HepG2 (cell line): ENCODE measurements around the gene C20orf204. TPM values are rescaled to one million over a fixed set of nuclear protein-coding genes. Genes with fewer than 3 reads are reported as not detected.

Experiments used
- AGO1 ChIP-seq: fragments of 200-400 bp; formaldehyde crosslinking; IDR thresholded peaks from 2 replicates; pipeline ENCODE4 v1.6.1; 2017; ENCODE audit warnings: mild to moderate bottlenecking, low read depth, low read length, moderate library complexity; ENCODE audit not compliant: poor library complexity, severe bottlenecking
- EED ChIP-seq: sonication (generic); formaldehyde crosslinking; IDR thresholded peaks from 2 replicates; pipeline ENCODE4 v1.5.0; 2020; ENCODE audit warnings: mild to moderate bottlenecking, missing genetic modification reagents
- EP300 ChIP-seq, 3 experiments: sonication (generic) in 1 of 3; formaldehyde crosslinking in 1 of 3; IDR thresholded peaks; 2 replicates each; pipeline versions ENCODE4 v1.5.1 to v1.6.1; 2011 to 2020; ENCODE audit warnings: low read depth in 2 of 3, low read length in 2 of 3, borderline replicate concordance in 1 of 3, improper control_type of control experiment in 1 of 3, mild to moderate bottlenecking in 1 of 3, missing genetic modification reagents in 1 of 3, moderate library complexity in 1 of 3
- GABPB1 ChIP-seq: IDR thresholded peaks from 2 replicates; pipeline ENCODE4 v1.6.1; 2016; ENCODE audit warnings: mild to moderate bottlenecking, missing genetic modification reagents, moderate library complexity, missing compliant biosample characterization
- HNRNPL ChIP-seq: fragments of 200-400 bp; formaldehyde crosslinking; IDR thresholded peaks from 2 replicates; pipeline ENCODE4 v1.6.1; 2017; ENCODE audit warnings: mild to moderate bottlenecking, low read depth, low read length
- MAFK ChIP-seq, 2 experiments: IDR thresholded peaks in 1 of 2; conservative IDR thresholded peaks in 1 of 2; 2 replicates each; pipeline ENCODE4 v1.6.1; 2011; ENCODE audit warnings: improper control_type of control experiment in 2 of 2, low read length in 2 of 2
- MTA1 ChIP-seq: sonication (generic); formaldehyde crosslinking; IDR thresholded peaks from 2 replicates; pipeline ENCODE4 v1.4.0; 2020; ENCODE audit warnings: missing genetic modification reagents, mild to moderate bottlenecking, borderline replicate concordance
- MXI1 ChIP-seq: IDR thresholded peaks from 3 replicates; pipeline ENCODE4 v1.6.1; 2012; ENCODE audit warnings: low read depth, low read length, inconsistent platforms, borderline replicate concordance
- MYC ChIP-seq: sonication (generic); formaldehyde crosslinking; IDR thresholded peaks from 2 replicates; pipeline ENCODE4 v1.9.0; 2021; ENCODE audit warnings: missing genetic modification reagents, borderline replicate concordance
- RFX1 ChIP-seq: fragments of 450-650 bp; IDR thresholded peaks from 2 replicates; pipeline ENCODE4 v1.6.1; 2017
- SKI ChIP-seq: fragments of 450-650 bp; IDR thresholded peaks from one replicate; pipeline ENCODE4 v1.6.1; 2018; ENCODE audit warnings: mild to moderate bottlenecking; ENCODE audit not compliant: partially characterized antibody
- ZNF12 ChIP-seq: sonication (generic); formaldehyde crosslinking; IDR thresholded peaks from 2 replicates; pipeline ENCODE4 v1.5.0; 2020; ENCODE audit warnings: missing genetic modification reagents
- ZNF225 ChIP-seq: sonication (generic); formaldehyde crosslinking; IDR thresholded peaks from 2 replicates; pipeline ENCODE4 v1.4.0; 2020; ENCODE audit warnings: mild to moderate bottlenecking, missing genetic modification reagents
- ZNF274 ChIP-seq: sonication (generic); formaldehyde crosslinking; IDR thresholded peaks from 2 replicates; pipeline ENCODE4 v1.5.1; 2020; ENCODE audit warnings: mild to moderate bottlenecking, missing genetic modification reagents
- ZNF343 ChIP-seq: sonication (generic); formaldehyde crosslinking; IDR thresholded peaks from 2 replicates; pipeline ENCODE4 v1.4.0; 2020; ENCODE audit warnings: mild to moderate bottlenecking, missing genetic modification reagents
- ZNF547 ChIP-seq: sonication (generic); formaldehyde crosslinking; IDR thresholded peaks from 2 replicates; pipeline ENCODE4 v1.5.1; 2020; ENCODE audit warnings: mild to moderate bottlenecking, missing genetic modification reagents
- ZNF780A ChIP-seq: sonication (generic); formaldehyde crosslinking; IDR thresholded peaks from 2 replicates; pipeline ENCODE4 v1.8.0; 2022; ENCODE audit warnings: mild to moderate bottlenecking, missing genetic modification reagents, moderate library complexity
- polyA plus RNA-seq, 8 experiments: library from polyadenylated mRNA; depleted of rRNA in 3 of 8; stranded (reverse) in 7 of 8; unstranded in 1 of 8; fragments of >200 nt; fragmentation: Illumina TruSeq in 4 of 8; extraction: Trizol in 4 of 8; gene quantifications; 2 replicates each; pipeline versions ENCODE4 v1.2.1 to v1.2.3, GENCODE V29; 2011 to 2016; ENCODE audit warnings: low read depth in 4 of 8, missing spikeins in 1 of 8, mixed read lengths in 1 of 8; ENCODE audit not compliant: insufficient read depth in 1 of 8
- total RNA-seq, 5 experiments: library from RNA; depleted of rRNA; stranded (reverse); fragments of >200 nt; fragmentation: Illumina TruSeq; extraction: Trizol; gene quantifications; 2 replicates each; pipeline ENCODE4 v1.2.3, GENCODE V29; 2016; ENCODE audit warnings: low read depth in 1 of 5
- TF ChIP-seq, protein P1 (sequence below): sonication (generic); formaldehyde crosslinking; IDR thresholded peaks from 2 replicates; pipeline ENCODE4 v1.9.0; 2021; ENCODE audit warnings: mild to moderate bottlenecking, missing genetic modification reagents
- TF ChIP-seq, protein P2 (sequence below): sonication (generic); formaldehyde crosslinking; IDR thresholded peaks from 2 replicates; pipeline ENCODE4 v1.5.1; 2020; ENCODE audit warnings: missing genetic modification reagents, mild to moderate bottlenecking, borderline replicate concordance
- TF ChIP-seq, protein P3 (sequence below): sonication (generic); formaldehyde crosslinking; IDR thresholded peaks from 2 replicates; pipeline ENCODE4 v1.4.0; 2020; ENCODE audit warnings: mild to moderate bottlenecking, missing genetic modification reagents

C20orf204 gene
- total and polyA plus RNA-seq, 2 of the 13 experiments (the other 11 are each of a cell fraction or from before 2014, with no cell fraction given) = 22.1 to 80.0 TPM

DNA sequence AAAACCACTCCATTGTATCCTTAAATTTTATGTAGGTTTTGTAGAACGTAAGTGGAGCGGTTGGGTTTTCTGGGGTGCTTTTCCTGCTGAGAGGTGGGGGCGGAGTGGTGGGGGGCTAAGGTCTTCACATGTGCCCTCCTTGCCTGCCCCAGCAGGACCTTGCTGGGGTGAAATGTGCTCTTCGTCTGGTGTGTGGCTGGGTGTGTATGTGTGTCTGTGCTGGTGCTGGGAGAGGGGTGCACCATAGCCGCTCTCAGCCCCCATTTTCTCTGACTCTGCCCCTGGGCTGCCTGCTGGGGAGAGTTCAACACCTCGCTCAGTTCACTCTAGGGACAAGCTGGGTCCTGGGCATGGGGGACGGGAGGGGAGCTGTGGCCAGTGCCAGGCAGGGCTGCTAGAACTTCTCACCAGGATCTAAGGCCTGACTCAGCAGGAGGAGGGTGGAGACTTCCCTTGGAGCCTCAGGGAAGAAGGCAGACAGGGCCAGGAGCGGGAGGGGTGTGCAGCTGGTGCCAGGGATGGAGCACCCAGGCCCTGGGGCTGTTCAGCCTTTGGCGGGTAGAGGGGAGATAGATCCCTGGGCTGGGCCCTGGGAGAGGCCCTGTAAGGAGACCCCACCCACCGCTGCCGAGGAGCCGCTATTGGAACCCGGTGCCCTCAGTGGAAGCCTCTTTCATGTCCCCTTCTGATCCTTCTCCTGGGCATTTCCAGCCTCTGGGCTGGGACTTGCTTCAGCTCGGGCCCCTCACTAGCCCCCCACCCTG lies 8.7 kb downstream of the C20orf204 start (continued):
- TF ChIP-seq MAFK (conservative IDR thresholded peaks at IDR 0.05 in 1 of 2, IDR thresholded peaks at IDR 0.05 in 1 of 2; ENCODE audit: low read length in 2 of 2) (peak; percentile 5 to 44; a peak in 3 of 4 replicates), ZNF547 (CRISPR knock-in tag) (0 out of 2 replicates have a peak, but pooled peaks have one; percentile 40), EP300 (IDR thresholded peaks at IDR 0.05; ENCODE audit: low read depth in 2 of 2, low read length in 2 of 2) (no peak), EP300 (CRISPR knock-in tag; IDR thresholded peaks at IDR 0.05; ENCODE audit: borderline replicate concordance) (no peak), ZNF12 (CRISPR knock-in tag) (peak; percentile 76; the same call in 1 of the 2 replicates), AGO1 (peak; percentile 52), ZNF225 (0 out of 2 replicates have a peak, but pooled peaks have one; percentile 46), RFX1 (no peak), HNRNPL (0 out of 2 replicates have a peak, but pooled peaks have one; percentile 39), ZNF780A (CRISPR knock-in tag) (no peak), ZNF274 (0 out of 2 replicates have a peak, but pooled peaks have one; percentile 29), MTA1 (CRISPR knock-in tag) (0 out of 2 replicates have a peak, but pooled peaks have one; percentile 33), SKI (no peak), GABPB1 (CRISPR knock-in tag) (0 out of 2 replicates have a peak, but pooled peaks have one; percentile 11), EED (0 out of 2 replicates have a peak, but pooled peaks have one; percentile 13), MYC (CRISPR knock-in tag) (0 out of 2 replicates have a peak, but pooled peaks have one; percentile 28), MXI1 (0 out of 3 replicates have a peak, but pooled peaks have one; percentile 16), ZNF343 (CRISPR knock-in tag) (0 out of 2 replicates have a peak, but pooled peaks have one; percentile 43)
- TF ChIP-seq, protein P1, sequence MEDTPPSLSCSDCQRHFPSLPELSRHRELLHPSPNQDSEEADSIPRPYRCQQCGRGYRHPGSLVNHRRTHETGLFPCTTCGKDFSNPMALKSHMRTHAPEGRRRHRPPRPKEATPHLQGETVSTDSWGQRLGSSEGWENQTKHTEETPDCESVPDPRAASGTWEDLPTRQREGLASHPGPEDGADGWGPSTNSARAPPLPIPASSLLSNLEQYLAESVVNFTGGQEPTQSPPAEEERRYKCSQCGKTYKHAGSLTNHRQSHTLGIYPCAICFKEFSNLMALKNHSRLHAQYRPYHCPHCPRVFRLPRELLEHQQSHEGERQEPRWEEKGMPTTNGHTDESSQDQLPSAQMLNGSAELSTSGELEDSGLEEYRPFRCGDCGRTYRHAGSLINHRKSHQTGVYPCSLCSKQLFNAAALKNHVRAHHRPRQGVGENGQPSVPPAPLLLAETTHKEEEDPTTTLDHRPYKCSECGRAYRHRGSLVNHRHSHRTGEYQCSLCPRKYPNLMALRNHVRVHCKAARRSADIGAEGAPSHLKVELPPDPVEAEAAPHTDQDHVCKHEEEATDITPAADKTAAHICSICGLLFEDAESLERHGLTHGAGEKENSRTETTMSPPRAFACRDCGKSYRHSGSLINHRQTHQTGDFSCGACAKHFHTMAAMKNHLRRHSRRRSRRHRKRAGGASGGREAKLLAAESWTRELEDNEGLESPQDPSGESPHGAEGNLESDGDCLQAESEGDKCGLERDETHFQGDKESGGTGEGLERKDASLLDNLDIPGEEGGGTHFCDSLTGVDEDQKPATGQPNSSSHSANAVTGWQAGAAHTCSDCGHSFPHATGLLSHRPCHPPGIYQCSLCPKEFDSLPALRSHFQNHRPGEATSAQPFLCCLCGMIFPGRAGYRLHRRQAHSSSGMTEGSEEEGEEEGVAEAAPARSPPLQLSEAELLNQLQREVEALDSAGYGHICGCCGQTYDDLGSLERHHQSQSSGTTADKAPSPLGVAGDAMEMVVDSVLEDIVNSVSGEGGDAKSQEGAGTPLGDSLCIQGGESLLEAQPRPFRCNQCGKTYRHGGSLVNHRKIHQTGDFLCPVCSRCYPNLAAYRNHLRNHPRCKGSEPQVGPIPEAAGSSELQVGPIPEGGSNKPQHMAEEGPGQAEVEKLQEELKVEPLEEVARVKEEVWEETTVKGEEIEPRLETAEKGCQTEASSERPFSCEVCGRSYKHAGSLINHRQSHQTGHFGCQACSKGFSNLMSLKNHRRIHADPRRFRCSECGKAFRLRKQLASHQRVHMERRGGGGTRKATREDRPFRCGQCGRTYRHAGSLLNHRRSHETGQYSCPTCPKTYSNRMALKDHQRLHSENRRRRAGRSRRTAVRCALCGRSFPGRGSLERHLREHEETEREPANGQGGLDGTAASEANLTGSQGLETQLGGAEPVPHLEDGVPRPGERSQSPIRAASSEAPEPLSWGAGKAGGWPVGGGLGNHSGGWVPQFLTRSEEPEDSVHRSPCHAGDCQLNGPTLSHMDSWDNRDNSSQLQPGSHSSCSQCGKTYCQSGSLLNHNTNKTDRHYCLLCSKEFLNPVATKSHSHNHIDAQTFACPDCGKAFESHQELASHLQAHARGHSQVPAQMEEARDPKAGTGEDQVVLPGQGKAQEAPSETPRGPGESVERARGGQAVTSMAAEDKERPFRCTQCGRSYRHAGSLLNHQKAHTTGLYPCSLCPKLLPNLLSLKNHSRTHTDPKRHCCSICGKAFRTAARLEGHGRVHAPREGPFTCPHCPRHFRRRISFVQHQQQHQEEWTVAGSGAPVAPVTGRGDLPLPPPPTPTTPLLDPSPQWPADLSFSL = peak; percentile 54; the same call in 1 of the 2 replicates
- TF ChIP-seq, protein P2, sequence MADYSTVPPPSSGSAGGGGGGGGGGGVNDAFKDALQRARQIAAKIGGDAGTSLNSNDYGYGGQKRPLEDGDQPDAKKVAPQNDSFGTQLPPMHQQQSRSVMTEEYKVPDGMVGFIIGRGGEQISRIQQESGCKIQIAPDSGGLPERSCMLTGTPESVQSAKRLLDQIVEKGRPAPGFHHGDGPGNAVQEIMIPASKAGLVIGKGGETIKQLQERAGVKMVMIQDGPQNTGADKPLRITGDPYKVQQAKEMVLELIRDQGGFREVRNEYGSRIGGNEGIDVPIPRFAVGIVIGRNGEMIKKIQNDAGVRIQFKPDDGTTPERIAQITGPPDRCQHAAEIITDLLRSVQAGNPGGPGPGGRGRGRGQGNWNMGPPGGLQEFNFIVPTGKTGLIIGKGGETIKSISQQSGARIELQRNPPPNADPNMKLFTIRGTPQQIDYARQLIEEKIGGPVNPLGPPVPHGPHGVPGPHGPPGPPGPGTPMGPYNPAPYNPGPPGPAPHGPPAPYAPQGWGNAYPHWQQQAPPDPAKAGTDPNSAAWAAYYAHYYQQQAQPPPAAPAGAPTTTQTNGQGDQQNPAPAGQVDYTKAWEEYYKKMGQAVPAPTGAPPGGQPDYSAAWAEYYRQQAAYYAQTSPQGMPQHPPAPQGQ (CRISPR knock-in tag) = no peak
- TF ChIP-seq, protein P3, sequence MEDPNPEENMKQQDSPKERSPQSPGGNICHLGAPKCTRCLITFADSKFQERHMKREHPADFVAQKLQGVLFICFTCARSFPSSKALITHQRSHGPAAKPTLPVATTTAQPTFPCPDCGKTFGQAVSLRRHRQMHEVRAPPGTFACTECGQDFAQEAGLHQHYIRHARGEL = no peak
- TF ChIP-seq, all 625 proteins: peak for 19
